Transverse colon (tissue), 4 donors: Measurements from ENCODE around the gene HBS1L. TPM values are rescaled to one million over a fixed set of nuclear protein-coding genes. Genes with fewer than 3 reads are reported as not detected.

Experiments used
- DNase-seq: peaks from one replicate; pipeline ENCODE4 v3.0.0-alpha.2; 2019
- H3K27ac ChIP-seq, 4 donors: fragments of 200-600 bp; sonication (generic); 2 replicates each; pipeline ENCODE4 v1.5.1; 2016 to 2018; ENCODE audit warnings: inconsistent platforms in 4 of 4
- H3K27me3 ChIP-seq: fragments of 200-600 bp; sonication (generic); 2 replicates; pipeline ENCODE4 v1.5.1; 2017; ENCODE audit warnings: inconsistent platforms
- H3K36me3 ChIP-seq, 4 donors: fragments of 200-600 bp; sonication (generic); 2 replicates each; pipeline ENCODE4 v1.5.1; 2017 to 2019; ENCODE audit warnings: inconsistent platforms in 4 of 4
- H3K4me1 ChIP-seq, 4 donors: fragments of 200-600 bp; sonication (generic); 2 replicates each; pipeline ENCODE4 v1.5.1; 2017 to 2020; ENCODE audit warnings: inconsistent platforms in 4 of 4
- H3K4me3 ChIP-seq, 4 donors: fragments of 200-600 bp; sonication (generic); 1 replicate in 1 of 4; 2 replicates in 3 of 4; pipeline versions ENCODE4 v1.5.1 to v1.6.1; 2017 to 2019; ENCODE audit warnings: inconsistent platforms in 4 of 4
- H3K9me3 ChIP-seq, 2 donors: fragments of 200-600 bp; sonication (generic); 2 replicates each; pipeline ENCODE4 v1.5.1; 2017 to 2019; ENCODE audit warnings: inconsistent platforms in 2 of 2
- EP300 ChIP-seq: sonication (generic); formaldehyde crosslinking; IDR thresholded peaks from one replicate; pipeline ENCODE4 v1.6.1; 2017; ENCODE audit warnings: antibody characterized with exemption, low read depth
- POLR2A ChIP-seq: fragments of 450-650 bp; IDR thresholded peaks from one replicate; pipeline ENCODE4 v1.6.1; 2016; ENCODE audit warnings: antibody characterized with exemption, mild to moderate bottlenecking, moderate library complexity
- POLR2AphosphoS5 ChIP-seq, 3 donors: sonication (generic); formaldehyde crosslinking; IDR thresholded peaks; one replicate each; pipeline ENCODE4 v1.6.1; 2016; ENCODE audit warnings: antibody characterized with exemption in 3 of 3
- WGBS, 2 donors: methylation state at CpG; one replicate each; pipeline ENCODE4 v1.1.5; 2018; ENCODE audit warnings: low coverage in 1 of 2; 5-methylcytosine and 5-hydroxymethylcytosine counted together
- in situ Hi-C, 4 donors: fragments of 200-750 bp; cut with MboI; loops; one replicate each; pipeline versions ENCODE4 v1.15.0 to v1.15.1; 2017; ENCODE audit warnings: low sequenced_read_pairs in 3 of 4, low pct_ligation_motif_present in 1 of 4, low pct_unique_long_range_greater_than_20kb in 1 of 4
- intact Hi-C: fragments of 100-400 bp; cut with DNase I; formaldehyde crosslinking; loops from one replicate; pipeline ENCODE4 v1.15.1; 2023; ENCODE audit warnings: low total_unique reads
- total RNA-seq, 4 donors: library from RNA; depleted of rRNA; stranded (reverse); fragments of >200 nt; gene quantifications; one replicate each; pipeline ENCODE4 v1.1.0, GENCODE V29; 2016
- TF ChIP-seq, protein P1 (sequence below), 5 experiments: fragments of 200-600 bp in 3 of 5; fragments of 450-650 bp in 2 of 5; sonication (generic) in 3 of 5; IDR thresholded peaks; 1 replicate in 2 of 5; 2 replicates in 3 of 5; pipeline ENCODE4 v1.5.1; 2016 to 2017; ENCODE audit warnings: antibody characterized with exemption in 5 of 5, inconsistent platforms in 3 of 5, mild to moderate bottlenecking in 2 of 5, moderate library complexity in 1 of 5

Gene HBS1L
- total RNA-seq, 4 donors from 2014 or later: 18.9 to 33.2 (median 27.1) TPM

DNA sequence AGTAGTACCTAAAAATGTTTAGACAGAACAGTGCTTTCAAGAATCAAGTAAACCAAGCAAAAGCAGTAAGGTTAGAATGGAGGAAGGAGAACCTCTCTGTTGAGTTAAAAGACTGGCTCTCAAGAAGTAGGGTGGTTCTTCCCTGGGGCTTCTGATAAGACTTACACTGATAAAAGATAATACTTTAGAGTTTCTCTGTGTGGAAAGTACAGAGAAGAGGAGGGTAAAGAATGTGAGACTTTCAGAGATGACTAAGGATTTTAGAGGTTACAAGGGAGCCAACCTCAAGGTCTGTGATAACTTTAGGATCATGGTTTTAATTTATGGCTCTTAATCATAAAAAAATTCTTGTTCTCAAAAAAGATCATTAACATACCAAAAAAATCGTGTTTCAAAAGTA, 73.8 kb downstream of the HBS1L start:
- Histone ChIP-seq H3K27ac (no peak overlapping the region), H3K4me3 (no peak overlapping the region), H3K36me3 (peaks cover 0 to 40% (median 15%) of the 10 kb centered on the region in 4 donors), H3K27me3 (no peaks in the 10 kb centered on the region), H3K9me3 (no peaks in the 10 kb centered on the region), H3K4me1 (no peaks in the 10 kb centered on the region)
- intact Hi-C loops: no loop called here
- no peak for DNase-seq
- 57 to 64% methylated on average over 1 of the region's 1 CpG for WGBS, 2 donors
- in situ Hi-C loops: no loop called here
- TF ChIP-seq POLR2A: no peak
- no peak for TF ChIP-seq EP300
- TF ChIP-seq, protein P1, sequence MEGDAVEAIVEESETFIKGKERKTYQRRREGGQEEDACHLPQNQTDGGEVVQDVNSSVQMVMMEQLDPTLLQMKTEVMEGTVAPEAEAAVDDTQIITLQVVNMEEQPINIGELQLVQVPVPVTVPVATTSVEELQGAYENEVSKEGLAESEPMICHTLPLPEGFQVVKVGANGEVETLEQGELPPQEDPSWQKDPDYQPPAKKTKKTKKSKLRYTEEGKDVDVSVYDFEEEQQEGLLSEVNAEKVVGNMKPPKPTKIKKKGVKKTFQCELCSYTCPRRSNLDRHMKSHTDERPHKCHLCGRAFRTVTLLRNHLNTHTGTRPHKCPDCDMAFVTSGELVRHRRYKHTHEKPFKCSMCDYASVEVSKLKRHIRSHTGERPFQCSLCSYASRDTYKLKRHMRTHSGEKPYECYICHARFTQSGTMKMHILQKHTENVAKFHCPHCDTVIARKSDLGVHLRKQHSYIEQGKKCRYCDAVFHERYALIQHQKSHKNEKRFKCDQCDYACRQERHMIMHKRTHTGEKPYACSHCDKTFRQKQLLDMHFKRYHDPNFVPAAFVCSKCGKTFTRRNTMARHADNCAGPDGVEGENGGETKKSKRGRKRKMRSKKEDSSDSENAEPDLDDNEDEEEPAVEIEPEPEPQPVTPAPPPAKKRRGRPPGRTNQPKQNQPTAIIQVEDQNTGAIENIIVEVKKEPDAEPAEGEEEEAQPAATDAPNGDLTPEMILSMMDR (IDR thresholded peaks at IDR 0.05): no peak
- TF ChIP-seq POLR2AphosphoS5 (IDR thresholded peaks at IDR 0.05): no peak

DNA sequence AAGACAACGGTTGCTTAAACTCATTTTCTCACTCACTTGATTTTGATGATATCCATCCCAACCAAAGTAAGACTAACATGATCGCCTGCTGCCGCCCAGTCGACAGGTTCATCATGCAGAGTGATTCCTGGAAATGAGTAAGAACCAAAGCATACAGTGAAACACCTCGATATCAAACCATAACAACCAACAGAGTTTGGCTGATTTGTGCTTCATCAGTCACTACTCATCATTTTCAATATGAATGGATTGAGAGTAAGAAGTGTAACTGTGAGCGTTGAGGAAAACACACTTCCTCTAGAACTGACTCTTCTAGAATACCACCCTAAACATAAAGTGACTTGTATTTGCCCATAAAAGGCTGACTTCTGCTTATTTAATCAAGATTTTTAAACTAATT, 75.5 kb downstream of the HBS1L start:
- Histone ChIP-seq H3K4me3 (no peak overlapping the region), H3K4me1 (no peaks in the 10 kb centered on the region), H3K27me3 (no peaks in the 10 kb centered on the region), H3K27ac (no peak overlapping the region), H3K36me3 (peaks cover 0 to 35% (median 9%) of the 10 kb centered on the region in 4 donors), H3K9me3 (no peaks in the 10 kb centered on the region)
- in situ Hi-C loops: no loop called here
- WGBS, 2 donors: 79 to 89% methylated on average over 6 of the region's 6 CpGs
- TF ChIP-seq POLR2A: no peak
- no peak for TF ChIP-seq POLR2AphosphoS5 (IDR thresholded peaks at IDR 0.05)
- TF ChIP-seq, protein P1 (IDR thresholded peaks at IDR 0.05): no peak
- no peak for TF ChIP-seq EP300
- intact Hi-C loops: no loop called here
- DNase-seq: no peak

DNA sequence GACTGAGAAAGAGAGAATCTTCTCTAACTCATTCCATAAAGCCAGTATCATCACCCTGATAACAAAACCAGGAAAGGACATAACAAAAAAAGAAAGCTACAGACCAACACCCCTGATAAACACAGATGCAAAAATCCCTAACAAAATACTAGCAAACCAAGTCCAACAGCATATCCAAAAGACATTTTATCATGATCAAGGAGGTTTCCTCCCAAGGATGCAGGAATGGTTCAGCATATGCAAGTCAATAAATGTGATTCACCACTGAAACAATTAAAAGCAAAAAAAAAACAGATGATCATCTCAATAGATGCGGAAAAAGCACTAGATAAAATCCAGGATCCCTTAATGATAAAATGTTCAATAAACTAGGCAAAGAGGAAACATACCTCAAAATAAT, 80.3 kb downstream of the HBS1L start:
- no peak for DNase-seq
- H3K36me3 ChIP-seq: peaks cover 0 to 26% (median 2%) of the 10 kb centered on the region in 4 donors
- TF ChIP-seq, protein P1 (IDR thresholded peaks at IDR 0.05): no peak
- no peak for TF ChIP-seq EP300
- no peak for TF ChIP-seq POLR2A
- TF ChIP-seq POLR2AphosphoS5 (IDR thresholded peaks at IDR 0.05): no peak
- H3K27me3 ChIP-seq: no peaks in the 10 kb centered on the region
- 90 to 97% methylated on average over 1 of the region's 1 CpG for WGBS, 2 donors
- no peaks in the 10 kb centered on the region for H3K9me3 ChIP-seq
- intact Hi-C loops: no loop called here
- in situ Hi-C loops: no loop called here
- no peak overlapping the region for H3K4me3 ChIP-seq
- no peak overlapping the region for H3K27ac ChIP-seq
- no peaks in the 10 kb centered on the region for H3K4me1 ChIP-seq

DNA sequence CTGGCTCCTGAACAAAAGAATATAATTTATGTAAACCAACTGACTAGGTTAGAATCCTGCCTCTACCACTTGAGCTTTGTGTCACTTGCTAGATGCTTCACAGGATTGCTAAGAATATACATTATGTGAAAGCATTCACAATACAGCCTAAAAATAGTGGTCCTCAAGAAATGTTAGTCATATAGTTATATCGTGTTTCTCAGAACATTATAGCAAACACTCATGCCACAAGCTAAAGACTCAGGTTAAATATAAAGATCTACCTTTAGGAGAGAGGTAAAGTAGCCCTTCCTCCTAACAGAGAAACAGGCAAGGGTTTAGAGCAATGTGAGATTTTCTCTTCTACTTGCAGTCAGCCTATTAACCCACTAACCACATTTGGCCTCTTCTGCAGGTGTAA, 86.9 kb downstream of the HBS1L start:
- no peaks in the 10 kb centered on the region for H3K9me3 ChIP-seq
- no peak for DNase-seq
- intact Hi-C loops: loop anchor here (2.0 kb wide), 1 partner anchor 21 kb away; no protein-coding TSS in a partner anchor
- in situ Hi-C loops: no loop called here
- H3K27me3 ChIP-seq: no peaks in the 10 kb centered on the region
- TF ChIP-seq POLR2A (no peak), POLR2AphosphoS5 (IDR thresholded peaks at IDR 0.05) (no peak), EP300 (no peak)
- TF ChIP-seq, protein P1 (IDR thresholded peaks at IDR 0.05): no peak
- H3K4me1 ChIP-seq: no peaks in the 10 kb centered on the region
- WGBS, 2 donors: 50 to 83% methylated on average over 1 of the region's 1 CpG
- no peak overlapping the region for H3K27ac ChIP-seq
- H3K4me3 ChIP-seq: no peak overlapping the region
- peaks cover 0 to 26% (median 10%) of the 10 kb centered on the region in 4 donors for H3K36me3 ChIP-seq
